CD4-positive, alpha-beta T cell (primary cell): ENCODE measurements around the gene ANKRD35. TPM values are rescaled to one million over a fixed set of nuclear protein-coding genes. Genes with fewer than 3 reads are reported as not detected.

Experiments used
- ATAC-seq: fragments of 200-7000 bp; cut with Tn5 transposase; one replicate; pipeline ENCODE4 v1.10.0; 2022; ENCODE audit warnings: mild to moderate bottlenecking; ENCODE audit not compliant: poor library complexity
- CTCF ChIA-PET: fragments of 350-600 bp; sonication (Branson Sonifier 250); formaldehyde crosslinking; loops from one replicate; lab custom pipeline; 2021; ENCODE audit warnings: antibody characterized with exemption, inconsistent platforms; lab: Charles Lee
- POLR2A ChIA-PET: fragments of 350-600 bp; sonication (Branson Sonifier 250); formaldehyde crosslinking; loops from one replicate; lab custom pipeline; 2021; ENCODE audit warnings: antibody characterized with exemption, inconsistent platforms; lab: Charles Lee
- DNase-seq, 14 experiments: peaks; one replicate each; pipeline ENCODE4 v3.0.0-alpha.2; 2013 to 2020; ENCODE audit warnings: mixed read lengths in 2 of 14
- H3K27ac ChIP-seq, 2 donors: one replicate each; pipeline versions ENCODE4 v1.5.1 to v1.7.0; 2013; ENCODE audit warnings: low read length in 2 of 2, low read depth in 1 of 2, mild to moderate bottlenecking in 1 of 2
- H3K27me3 ChIP-seq, 2 experiments: 1 replicate in 1 of 2; 2 replicates in 1 of 2; pipeline versions ENCODE4 v1.6.1 to v1.7.0; 2013; ENCODE audit warnings: low read length in 2 of 2, control low read depth in 1 of 2, mild to moderate bottlenecking in 1 of 2, moderate library complexity in 1 of 2; ENCODE audit not compliant: insufficient read depth in 2 of 2, control insufficient read depth in 1 of 2
- H3K36me3 ChIP-seq: one replicate; pipeline ENCODE4 v1.6.1; 2013; ENCODE audit warnings: low read length, control low read depth; ENCODE audit not compliant: insufficient read depth
- H3K4me1 ChIP-seq: one replicate; pipeline ENCODE4 v1.6.1; 2013; ENCODE audit warnings: low read length, control low read depth; ENCODE audit not compliant: insufficient read depth
- H3K4me3 ChIP-seq: one replicate; pipeline ENCODE4 v1.5.1; 2013; ENCODE audit warnings: mild to moderate bottlenecking, low read length, moderate library complexity
- H3K9me3 ChIP-seq, 2 experiments: 1 replicate in 1 of 2; 2 replicates in 1 of 2; pipeline versions ENCODE4 v1.6.1 to v1.7.0; 2013; ENCODE audit warnings: low read length in 2 of 2, mild to moderate bottlenecking in 2 of 2, control low read depth in 1 of 2, moderate library complexity in 1 of 2; ENCODE audit not compliant: control insufficient read depth in 1 of 2, insufficient read depth in 1 of 2
- H3K27ac Mint-ChIP-seq: one replicate; pipeline ENCODE4 v1.8.0; 2020; ENCODE audit warnings: mixed read lengths
- H3K27me3 Mint-ChIP-seq: one replicate; pipeline ENCODE4 v1.8.0; 2021; ENCODE audit warnings: mixed read lengths
- H3K36me3 Mint-ChIP-seq: one replicate; pipeline ENCODE4 v1.8.0; 2021; ENCODE audit warnings: low read depth, mixed read lengths
- H3K4me1 Mint-ChIP-seq: one replicate; pipeline ENCODE4 v1.8.0; 2021; ENCODE audit warnings: low read depth, mixed read lengths
- H3K4me3 Mint-ChIP-seq: one replicate; pipeline ENCODE4 v1.8.0; 2020; ENCODE audit warnings: mild to moderate bottlenecking, mixed read lengths
- H3K9me3 Mint-ChIP-seq: one replicate; pipeline ENCODE4 v1.8.0; 2020; ENCODE audit warnings: mixed read lengths
- CTCF ChIP-seq: fragments of 200-600 bp; IDR thresholded peaks from one replicate; pipeline ENCODE4 v1.8.0; 2022; ENCODE audit warnings: antibody characterized with exemption, mild to moderate bottlenecking
- intact Hi-C, 2 experiments: fragments of 100-400 bp; cut with DNase I in 1 of 2; cut with micrococcal nuclease in 1 of 2; formaldehyde crosslinking; loops; one replicate each; pipeline versions ENCODE4 v1.15.1 to v1.9.0; 2023 to 2025; cut with DNase I, micrococcal nuclease
- total RNA-seq, 174 experiments: library from RNA in 2 of 174; stranded (reverse) in 2 of 174; gene quantifications; one replicate each; pipeline ENCODE4 v1.2.3 and lab custom pipeline; 2021 to 2026

The ANKRD35 gene
- total RNA-seq, 2 experiments from 2014 or later = 0.11 TPM; not detected in 1

GRCh38 chr1:145917595-145917994 is 31.9 kb upstream of the ANKRD35 start:
- ChIA-PET CTCF (interaction anchor here (0.5 to 1.7 kb wide), 4 partner anchors 10 to 82 kb away, joined by 3 to 9 read pairs (median 4); partner anchors contain the start of genes NUDT17, PIAS3 and RBM8A), POLR2A (interaction anchor here (1.5 to 4.4 kb wide), 9 partner anchors 10 to 119 kb away, joined by 4 to 84 read pairs (median 29); partner anchors contain the start of genes ANKRD34A, LIX1L, NUDT17 and PIAS3)
- H3K4me3 Mint-ChIP-seq = peak overlapping the region; percentile 94
- ATAC-seq (no peak), DNase-seq (peak in 1 of 14 experiments; percentile 17)
- Histone ChIP-seq H3K4me3 (peak overlapping the region; percentile 87), H3K27me3 (no peaks in the 10 kb centered on the region), H3K27ac (no peak overlapping the region), H3K9me3 (no peaks in the 10 kb centered on the region), H3K4me1 (peaks cover 31% of the 10 kb centered on the region), H3K36me3 (peaks cover 23% of the 10 kb centered on the region)
- intact Hi-C loops = loop anchor here (2.0 to 5.0 kb wide), 4 partner anchors 31 to 90 kb away; partner anchors contain the start of genes LIX1L (in 2 of the 2) and PIAS3 (in 1 of the 2)
- TF ChIP-seq CTCF = no peak
- H3K4me1 Mint-ChIP-seq = peaks cover 47% of the 10 kb centered on the region
- peak overlapping the region; percentile 92 for H3K27ac Mint-ChIP-seq
- H3K27me3 Mint-ChIP-seq = no peaks in the 10 kb centered on the region
- H3K9me3 Mint-ChIP-seq = no peaks in the 10 kb centered on the region
- H3K36me3 Mint-ChIP-seq = peaks cover 69% of the 10 kb centered on the region

GRCh38 chr1:145916745-145917144 is 31.1 kb upstream of the ANKRD35 start:
- peaks cover 47% of the 10 kb centered on the region for H3K4me1 Mint-ChIP-seq
- no peak overlapping the region for H3K4me3 ChIP-seq
- no peak overlapping the region for H3K27ac ChIP-seq
- CTCF ChIA-PET = interaction anchor here (1.0 kb wide), 1 partner anchor 11 kb away, joined by 5 read pairs; the partner anchor contains the start of gene RBM8A
- POLR2A ChIA-PET = interaction anchor here (1.0 to 4.4 kb wide), 3 partner anchors 41 to 58 kb away, joined by 3 to 61 read pairs (median 37); partner anchors contain the start of genes ANKRD34A, LIX1L, PIAS3 and POLR3GL
- H3K27me3 Mint-ChIP-seq = no peaks in the 10 kb centered on the region
- H3K27me3 ChIP-seq = no peaks in the 10 kb centered on the region
- H3K36me3 ChIP-seq = peaks cover 30% of the 10 kb centered on the region
- H3K9me3 ChIP-seq = no peaks in the 10 kb centered on the region
- ATAC-seq (no peak), DNase-seq (no peak)
- H3K9me3 Mint-ChIP-seq = no peaks in the 10 kb centered on the region
- peak overlapping the region; percentile 69 for H3K27ac Mint-ChIP-seq
- intact Hi-C loops = loop anchor here (2.0 to 5.0 kb wide), 4 partner anchors 30 to 91 kb away; partner anchors contain the start of genes LIX1L (in 2 of the 2) and PIAS3 (in 1 of the 2)
- H3K4me3 Mint-ChIP-seq = peak overlapping the region; percentile 86
- H3K4me1 ChIP-seq = peaks cover 31% of the 10 kb centered on the region
- H3K36me3 Mint-ChIP-seq = peaks cover 76% of the 10 kb centered on the region
- TF ChIP-seq CTCF = no peak

GRCh38 chr1:145912128-145912641 is 26.5 kb upstream of the ANKRD35 start:
- Histone ChIP-seq H3K9me3 (no peaks in the 10 kb centered on the region), H3K27ac (no peak overlapping the region), H3K36me3 (peaks cover 42% of the 10 kb centered on the region), H3K27me3 (no peaks in the 10 kb centered on the region), H3K4me3 (no peak overlapping the region), H3K4me1 (peaks cover 9% of the 10 kb centered on the region)
- no peak for ATAC-seq
- no peaks in the 10 kb centered on the region for H3K27me3 Mint-ChIP-seq
- no peaks in the 10 kb centered on the region for H3K9me3 Mint-ChIP-seq
- TF ChIP-seq CTCF = no peak
- intact Hi-C loops = no loop called here
- no peak overlapping the region for H3K27ac Mint-ChIP-seq
- POLR2A ChIA-PET = no interaction called here
- peaks cover 18% of the 10 kb centered on the region for H3K4me1 Mint-ChIP-seq
- CTCF ChIA-PET = interaction anchor here (1.0 kb wide), 1 partner anchor 67 kb away, joined by 3 read pairs; the partner anchor contains the start of gene NUDT17
- H3K36me3 Mint-ChIP-seq = peaks cover 67% of the 10 kb centered on the region
- no peak overlapping the region for H3K4me3 Mint-ChIP-seq
- DNase-seq = no peak
